Activated CD4-positive, alpha-beta T cell treated with anti-CD3 and anti-CD28 coated beads, Interleukin-2, Interleukin-4, amounts not matched to agents 100 ng/mL and 50 ng/mL, durations not matched to agents 16 hours and 8 hours (primary cell): ENCODE results near the gene MED1.
"Not testable (repeated sequence)": the region's sequence is repeated elsewhere in the genome, so short reads cannot be mapped to it uniquely, and the experiment has no call there.

Source experiments
- DNase-seq: peaks from one replicate; pipeline ENCODE4 v3.0.0-alpha.2; 2020; ENCODE audit warnings: low spot score

The MED1 gene, protein sequence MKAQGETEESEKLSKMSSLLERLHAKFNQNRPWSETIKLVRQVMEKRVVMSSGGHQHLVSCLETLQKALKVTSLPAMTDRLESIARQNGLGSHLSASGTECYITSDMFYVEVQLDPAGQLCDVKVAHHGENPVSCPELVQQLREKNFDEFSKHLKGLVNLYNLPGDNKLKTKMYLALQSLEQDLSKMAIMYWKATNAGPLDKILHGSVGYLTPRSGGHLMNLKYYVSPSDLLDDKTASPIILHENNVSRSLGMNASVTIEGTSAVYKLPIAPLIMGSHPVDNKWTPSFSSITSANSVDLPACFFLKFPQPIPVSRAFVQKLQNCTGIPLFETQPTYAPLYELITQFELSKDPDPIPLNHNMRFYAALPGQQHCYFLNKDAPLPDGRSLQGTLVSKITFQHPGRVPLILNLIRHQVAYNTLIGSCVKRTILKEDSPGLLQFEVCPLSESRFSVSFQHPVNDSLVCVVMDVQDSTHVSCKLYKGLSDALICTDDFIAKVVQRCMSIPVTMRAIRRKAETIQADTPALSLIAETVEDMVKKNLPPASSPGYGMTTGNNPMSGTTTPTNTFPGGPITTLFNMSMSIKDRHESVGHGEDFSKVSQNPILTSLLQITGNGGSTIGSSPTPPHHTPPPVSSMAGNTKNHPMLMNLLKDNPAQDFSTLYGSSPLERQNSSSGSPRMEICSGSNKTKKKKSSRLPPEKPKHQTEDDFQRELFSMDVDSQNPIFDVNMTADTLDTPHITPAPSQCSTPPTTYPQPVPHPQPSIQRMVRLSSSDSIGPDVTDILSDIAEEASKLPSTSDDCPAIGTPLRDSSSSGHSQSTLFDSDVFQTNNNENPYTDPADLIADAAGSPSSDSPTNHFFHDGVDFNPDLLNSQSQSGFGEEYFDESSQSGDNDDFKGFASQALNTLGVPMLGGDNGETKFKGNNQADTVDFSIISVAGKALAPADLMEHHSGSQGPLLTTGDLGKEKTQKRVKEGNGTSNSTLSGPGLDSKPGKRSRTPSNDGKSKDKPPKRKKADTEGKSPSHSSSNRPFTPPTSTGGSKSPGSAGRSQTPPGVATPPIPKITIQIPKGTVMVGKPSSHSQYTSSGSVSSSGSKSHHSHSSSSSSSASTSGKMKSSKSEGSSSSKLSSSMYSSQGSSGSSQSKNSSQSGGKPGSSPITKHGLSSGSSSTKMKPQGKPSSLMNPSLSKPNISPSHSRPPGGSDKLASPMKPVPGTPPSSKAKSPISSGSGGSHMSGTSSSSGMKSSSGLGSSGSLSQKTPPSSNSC (N-terminal part only)

DNA sequence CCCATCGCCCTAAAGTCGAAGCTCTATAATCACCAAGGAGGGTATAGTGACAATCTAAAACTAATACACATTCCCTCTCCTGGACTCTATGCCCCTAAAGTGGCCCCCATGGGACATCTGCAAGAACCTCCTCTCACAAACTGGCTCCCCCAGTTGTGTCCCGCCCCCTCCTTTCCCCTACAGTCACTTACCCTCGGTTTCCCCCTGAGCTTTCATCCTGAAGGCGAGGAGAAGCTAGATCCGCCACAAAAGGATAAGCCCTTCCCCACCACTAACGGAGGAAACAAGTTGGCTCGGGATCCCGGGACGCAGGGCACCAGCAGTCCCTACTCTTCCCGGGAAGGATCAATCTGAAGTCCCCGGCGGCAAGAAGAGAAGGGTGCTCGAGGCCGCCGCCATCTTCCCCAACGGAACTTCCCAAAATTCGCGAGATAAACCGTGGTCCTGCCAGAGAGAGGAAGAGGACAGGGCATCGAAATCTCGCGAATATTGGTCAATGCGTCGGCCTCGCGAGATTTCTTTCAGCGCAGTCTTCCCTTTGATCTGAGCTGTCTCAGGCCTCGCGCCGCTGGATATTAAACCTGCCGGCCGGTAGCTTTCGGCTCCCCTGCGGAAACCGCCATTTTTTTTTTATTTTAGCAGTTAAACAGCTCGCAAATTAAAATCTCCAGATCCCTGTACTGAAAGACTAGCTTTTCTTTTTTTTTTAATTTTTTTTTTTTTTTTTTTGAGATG is at the start of gene MED1:
Gene MED1, minus strand, starts transcription at position 417 of the 735 bp plus-strand sequence. Its CDS starts 201 bp downstream, at position 216.
- DNase-seq, result peak; percentile 98

DNA sequence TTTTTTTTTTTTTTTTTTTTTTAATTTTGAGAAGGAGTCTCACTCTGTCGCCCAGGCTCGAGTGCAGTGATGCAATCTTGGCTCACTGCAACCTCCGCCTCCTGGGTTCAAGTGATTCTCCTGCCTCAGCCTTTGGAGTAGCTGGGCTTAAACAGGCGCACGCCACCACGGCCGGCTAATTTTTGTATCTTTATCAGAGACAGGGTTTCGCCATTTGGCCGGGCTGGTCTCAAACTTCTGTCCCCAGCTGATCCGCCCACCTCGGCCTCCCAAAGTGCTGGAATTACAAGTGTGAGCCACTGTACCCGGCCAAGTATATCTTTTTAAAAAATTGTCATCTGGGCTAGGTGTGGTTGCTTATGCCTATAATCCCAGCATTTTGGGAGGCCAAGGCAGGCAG is 45.9 kb upstream of the MED1 start:
- not testable (repeated sequence) for DNase-seq

DNA sequence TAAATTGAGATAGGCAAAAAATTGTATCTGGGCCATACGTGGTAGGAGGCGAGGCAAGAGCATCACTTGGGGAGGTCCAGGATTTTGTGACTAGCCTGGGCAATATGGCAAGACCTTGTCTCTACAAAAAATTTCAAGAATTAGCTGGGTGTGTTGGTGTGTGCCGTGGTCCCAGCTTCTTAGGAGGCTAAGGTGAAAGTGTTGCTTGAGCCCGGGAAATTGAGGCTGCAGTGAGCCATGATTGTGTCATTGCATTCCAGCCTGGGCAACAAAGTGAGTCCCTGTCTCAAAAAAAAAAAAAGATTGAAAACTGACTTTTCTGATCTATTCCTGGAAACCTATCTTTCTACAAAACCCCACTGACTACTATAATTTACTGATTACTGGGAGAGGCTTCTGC is 36.9 kb upstream of the MED1 start:
- DNase-seq, result no peak

DNA sequence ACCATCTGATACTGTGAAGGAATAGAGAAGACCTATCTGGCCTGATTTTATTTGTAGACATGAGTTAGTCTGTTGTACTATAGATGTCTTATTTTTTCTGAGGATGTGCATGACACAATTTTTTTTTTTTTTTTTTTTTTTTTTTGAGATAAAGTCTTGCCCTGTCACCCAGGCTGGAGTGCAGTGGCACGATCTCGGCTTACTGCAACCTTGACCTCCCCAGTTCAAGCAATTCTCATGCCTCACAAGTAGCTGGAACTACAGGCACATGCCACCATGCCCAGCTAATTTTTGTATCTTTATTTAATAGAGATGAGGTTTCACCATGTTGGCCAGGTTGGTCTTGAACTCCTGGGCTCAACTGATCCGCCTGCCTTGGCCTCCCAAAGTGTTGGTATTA is 36.4 kb upstream of the MED1 start:
- not testable (repeated sequence) for DNase-seq

DNA sequence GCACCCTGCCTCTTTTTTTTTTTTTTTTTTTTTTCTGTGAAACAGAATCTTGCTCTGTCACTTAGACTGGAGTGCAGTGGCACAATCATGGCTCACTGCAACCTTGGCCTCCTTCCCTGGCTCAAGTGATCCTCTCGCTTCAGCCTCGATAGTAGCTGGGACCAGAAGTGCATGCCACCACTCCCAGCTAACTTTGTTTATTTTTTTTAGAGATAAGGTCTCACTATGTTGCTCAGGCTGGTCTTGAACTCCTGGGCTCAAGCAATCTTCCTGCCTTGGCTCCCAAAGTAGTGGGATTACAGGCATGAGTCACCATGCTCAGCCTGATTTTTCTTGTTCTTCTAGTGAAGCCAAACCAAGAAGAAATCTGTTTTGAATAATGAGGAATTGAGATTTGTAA is 35.2 kb upstream of the MED1 start:
- no peak for DNase-seq

DNA sequence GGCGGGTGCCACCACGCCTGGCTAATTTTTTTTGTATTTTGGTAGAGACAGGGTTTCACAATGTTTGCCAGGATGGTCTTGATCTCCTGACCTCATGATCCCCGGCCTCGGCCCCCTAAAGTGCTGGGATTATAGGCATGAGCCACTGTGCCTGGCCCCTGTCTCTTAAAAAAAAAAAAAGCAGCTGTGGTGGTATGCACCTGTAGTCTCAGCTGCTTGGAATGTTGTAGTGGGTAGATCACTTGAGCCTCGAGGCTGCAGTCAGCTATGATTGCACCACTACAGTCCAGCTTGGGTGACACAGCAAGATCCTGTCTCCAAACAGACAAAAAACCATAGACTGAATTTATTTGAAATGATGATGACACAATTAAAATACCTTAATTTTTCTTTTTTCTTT is 34.5 kb upstream of the MED1 start:
- DNase-seq, result no peak

DNA sequence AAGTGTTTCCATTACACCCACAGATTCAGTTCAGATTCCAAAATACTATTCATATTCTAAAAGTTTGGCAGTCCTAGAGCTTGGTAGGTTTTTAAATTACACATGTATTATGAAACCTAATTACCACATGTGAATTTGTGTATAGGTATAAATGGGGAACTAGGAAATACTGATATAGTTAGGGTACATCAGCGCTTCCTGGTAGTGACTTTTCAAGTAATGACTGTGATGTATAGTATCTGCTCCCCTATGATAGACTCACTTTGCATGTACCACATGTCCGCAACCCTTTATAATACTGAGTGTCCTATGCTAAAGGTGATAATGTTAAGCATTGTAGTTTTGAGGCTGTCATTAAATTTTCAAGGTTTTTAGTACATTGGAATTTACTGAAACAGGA is 33.1 kb upstream of the MED1 start:
- no peak for DNase-seq

DNA sequence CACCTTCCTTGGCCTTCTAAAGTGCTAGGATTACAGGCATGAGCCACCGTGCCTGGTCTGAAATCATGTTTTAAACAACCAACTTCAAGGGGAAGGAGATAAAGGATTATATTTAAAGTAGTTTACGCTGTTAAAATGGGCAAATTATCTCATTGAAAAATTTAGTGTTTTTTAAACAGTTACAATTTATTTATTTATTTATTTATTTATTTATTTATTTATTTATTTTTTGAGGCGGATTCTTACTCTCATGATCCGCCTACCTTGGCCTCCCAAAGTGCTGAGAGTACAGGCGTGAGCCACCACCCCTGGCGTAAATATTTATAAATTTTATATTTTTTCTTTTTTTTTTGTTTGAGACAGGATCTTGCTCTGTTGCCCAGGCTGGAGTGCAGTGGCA is 32.4 kb upstream of the MED1 start:
- no peak for DNase-seq

DNA sequence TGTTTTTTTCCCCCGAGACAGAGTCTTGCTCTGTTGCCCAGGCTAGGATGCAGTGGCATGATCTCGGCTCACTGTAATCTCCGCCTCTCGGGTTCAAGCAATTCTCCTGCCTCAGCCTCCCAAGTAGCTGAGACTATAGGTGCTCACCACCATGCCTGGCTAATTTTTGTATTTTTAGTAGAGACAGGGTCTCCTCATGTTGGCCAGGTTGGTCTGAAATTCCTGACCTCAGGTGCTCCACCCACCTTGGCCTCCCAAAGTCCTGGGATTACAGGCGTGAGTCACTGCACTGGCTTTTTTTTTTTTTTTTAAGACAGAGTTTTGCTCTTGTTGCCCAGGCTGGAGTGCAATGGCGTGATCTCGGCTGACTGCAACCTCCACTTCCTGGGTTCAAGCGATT is 28.6 kb upstream of the MED1 start:
- not testable (repeated sequence) for DNase-seq

DNA sequence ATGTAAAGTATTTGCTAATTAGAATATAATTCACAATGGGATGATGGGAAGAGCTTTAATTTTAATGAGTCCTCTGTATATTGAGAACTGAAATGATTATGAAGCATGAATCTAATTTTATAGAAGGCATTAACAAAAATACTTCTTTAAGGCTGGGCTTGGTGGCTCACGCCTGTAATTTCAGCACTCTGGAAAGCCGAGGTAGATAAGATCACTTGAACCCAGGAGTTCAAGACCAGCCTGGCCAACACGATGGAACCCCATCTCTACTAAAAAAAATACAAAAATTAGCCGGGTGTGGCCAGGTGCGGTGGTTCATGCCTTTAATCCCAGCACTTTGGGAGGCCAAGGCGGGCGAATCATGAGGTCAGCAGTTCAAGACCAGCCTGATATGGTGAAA is 22.2 kb upstream of the MED1 start:
- no peak for DNase-seq

DNA sequence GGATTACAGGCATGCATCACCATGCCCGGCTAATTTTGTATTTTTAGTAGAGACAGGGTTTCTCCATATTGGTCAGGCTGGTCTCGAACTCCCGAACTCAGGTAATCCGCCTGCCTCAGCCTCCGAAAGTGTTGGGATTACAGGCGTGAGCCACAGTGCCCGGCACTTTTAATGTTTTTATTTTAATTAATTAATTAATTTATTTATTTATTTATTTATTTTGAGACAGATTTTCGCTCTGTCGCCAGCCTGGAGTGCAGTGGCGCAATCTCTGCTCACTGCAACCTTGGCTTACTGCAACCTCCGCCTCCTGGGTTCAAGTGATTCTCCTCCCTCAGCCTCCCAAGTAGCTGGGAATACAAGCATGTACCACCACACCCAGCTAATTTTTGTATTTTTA is 17.5 kb upstream of the MED1 start:
- not testable (repeated sequence) for DNase-seq

DNA sequence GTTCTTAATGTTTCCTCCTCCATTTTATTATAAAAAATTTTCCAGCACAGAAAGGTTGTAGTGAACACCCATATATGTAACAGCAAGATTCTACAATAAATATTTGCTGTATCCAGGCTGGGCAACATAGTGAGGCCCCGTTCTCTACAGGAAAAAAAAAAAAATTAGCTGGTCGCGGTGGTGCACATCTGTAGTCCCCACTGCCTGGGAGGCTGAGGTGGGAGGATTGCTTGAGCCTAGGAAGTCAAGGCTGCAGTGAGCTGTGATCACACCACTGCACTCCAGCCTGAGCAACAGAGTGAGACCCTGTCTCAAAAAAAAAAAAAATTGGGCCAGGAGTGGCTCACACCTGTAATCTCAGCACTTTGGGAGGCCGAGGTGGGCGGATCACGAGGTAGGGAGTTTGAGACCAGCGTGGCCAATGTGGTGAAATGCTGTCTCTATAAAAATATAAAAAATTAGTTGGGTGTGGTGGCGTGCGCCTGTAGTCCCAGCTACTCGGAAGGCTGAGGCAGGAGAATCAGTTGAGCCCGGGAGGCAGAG is 13.6 kb upstream of the MED1 start:
- not testable (repeated sequence) for DNase-seq

DNA sequence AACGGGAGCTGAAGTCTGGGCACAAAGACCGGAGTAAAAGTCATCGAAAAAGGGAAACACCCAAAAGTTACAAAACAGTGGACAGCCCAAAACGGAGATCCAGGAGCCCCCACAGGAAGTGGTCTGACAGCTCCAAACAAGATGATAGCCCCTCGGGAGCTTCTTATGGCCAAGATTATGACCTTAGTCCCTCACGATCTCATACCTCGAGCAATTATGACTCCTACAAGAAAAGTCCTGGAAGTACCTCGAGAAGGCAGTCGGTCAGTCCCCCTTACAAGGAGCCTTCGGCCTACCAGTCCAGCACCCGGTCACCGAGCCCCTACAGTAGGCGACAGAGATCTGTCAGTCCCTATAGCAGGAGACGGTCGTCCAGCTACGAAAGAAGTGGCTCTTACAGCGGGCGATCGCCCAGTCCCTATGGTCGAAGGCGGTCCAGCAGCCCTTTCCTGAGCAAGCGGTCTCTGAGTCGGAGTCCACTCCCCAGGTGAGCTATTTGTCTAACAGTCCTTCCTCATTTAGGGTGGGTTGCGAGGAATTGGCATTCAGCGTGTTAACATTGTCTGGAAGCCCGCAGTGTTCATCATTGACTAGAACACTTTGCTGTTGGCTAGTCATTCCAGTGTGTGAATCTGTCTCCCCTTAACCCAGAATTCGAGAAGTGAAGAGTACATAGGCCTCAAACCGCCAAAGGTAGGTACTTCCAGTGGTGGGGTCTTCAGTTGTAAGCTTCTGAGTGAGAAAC is 11.7 kb upstream of the MED1 start:
- DNase-seq, result peak; percentile 10

DNA sequence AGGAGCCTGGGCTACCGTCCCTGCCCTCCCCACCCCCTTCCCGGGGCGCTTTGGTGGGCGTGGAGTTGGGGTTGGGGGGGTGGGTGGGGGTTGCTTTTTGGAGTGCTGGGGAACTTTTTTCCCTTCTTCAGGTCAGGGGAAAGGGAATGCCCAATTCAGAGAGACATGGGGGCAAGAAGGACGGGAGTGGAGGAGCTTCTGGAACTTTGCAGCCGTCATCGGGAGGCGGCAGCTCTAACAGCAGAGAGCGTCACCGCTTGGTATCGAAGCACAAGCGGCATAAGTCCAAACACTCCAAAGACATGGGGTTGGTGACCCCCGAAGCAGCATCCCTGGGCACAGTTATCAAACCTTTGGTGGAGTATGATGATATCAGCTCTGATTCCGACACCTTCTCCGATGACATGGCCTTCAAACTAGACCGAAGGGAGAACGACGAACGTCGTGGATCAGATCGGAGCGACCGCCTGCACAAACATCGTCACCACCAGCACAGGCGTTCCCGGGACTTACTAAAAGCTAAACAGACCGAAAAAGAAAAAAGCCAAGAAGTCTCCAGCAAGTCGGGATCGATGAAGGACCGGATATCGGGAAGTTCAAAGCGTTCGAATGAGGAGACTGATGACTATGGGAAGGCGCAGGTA is 11.0 kb upstream of the MED1 start:
- DNase-seq, result peak; percentile 9

DNA sequence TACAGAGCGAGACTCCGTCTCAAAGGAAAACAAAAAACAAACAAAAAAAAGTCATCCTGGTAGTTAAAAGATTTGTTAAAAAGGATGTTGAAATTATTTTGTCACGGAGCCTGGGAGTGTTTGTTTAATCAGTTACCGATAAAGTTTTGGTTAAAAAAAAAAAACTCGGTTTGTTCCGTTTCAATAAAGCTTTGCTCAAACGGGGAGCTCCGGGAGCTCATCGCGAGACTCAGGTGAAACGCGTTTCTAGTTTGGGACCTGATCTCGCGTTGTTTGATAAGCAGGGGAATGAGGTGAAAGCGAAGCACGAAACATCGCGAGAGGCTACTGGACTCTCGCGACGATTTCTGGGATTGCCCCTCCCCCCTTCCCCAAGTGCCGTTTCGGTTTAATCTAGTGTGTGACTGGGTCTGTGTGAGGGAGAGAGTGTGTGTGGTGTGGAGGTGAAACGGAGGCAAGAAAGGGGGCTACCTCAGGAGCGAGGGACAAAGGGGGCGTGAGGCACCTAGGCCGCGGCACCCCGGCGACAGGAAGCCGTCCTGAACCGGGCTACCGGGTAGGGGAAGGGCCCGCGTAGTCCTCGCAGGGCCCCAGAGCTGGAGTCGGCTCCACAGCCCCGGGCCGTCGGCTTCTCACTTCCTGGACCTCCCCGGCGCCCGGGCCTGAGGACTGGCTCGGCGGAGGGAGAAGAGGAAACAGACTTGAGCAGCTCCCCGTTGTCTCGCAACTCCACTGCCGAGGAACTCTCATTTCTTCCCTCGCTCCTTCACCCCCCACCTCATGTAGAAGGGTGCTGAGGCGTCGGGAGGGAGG is 10.3 kb upstream of the MED1 start, which contains the start of gene CDK12:
Gene CDK12, plus strand, starts transcription at position 374 of the 813 bp plus-strand sequence. CDS start 586 bp downstream, outside the sequence.
- DNase-seq, result peak; percentile 98

DNA sequence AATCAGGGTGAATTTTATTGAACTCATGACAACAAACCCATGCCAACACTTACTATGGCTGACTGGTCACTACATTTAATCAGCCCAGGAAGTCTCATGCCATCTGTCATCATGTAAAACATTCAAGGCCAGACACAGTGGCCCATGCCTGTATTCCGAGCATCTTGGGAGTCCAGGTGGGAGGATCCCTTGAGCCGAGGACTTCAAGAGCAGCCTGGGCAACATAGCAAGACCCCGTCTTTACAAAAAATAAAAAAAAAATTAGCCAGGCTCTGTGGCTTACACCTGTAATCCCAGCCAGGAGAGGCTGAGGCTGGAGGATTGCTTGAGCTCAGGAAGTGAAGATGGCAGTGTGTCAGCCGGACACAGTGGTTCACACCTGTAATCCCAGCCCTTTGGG is 4.9 kb upstream of the MED1 start:
- DNase-seq, result no peak

DNA sequence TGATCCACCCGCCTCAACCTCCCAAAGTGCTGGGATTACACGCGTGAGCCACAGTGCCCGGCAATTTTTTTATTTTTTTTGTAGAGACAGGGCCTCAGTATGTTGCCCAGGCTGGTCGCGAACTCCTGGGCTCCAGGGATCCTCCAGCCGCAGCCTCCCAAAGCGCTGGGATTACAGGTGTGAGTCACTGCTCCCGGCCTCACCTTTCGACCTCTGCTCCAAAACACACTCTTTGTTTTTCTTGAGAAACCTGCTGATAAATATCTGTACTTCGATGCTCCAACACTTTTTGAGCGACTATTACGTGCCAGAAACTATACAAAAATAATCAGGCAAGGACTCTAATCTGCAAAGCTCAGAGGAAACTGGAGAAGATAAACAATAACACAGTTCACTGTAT is 1.0 kb downstream of the MED1 start:
- no peak for DNase-seq

DNA sequence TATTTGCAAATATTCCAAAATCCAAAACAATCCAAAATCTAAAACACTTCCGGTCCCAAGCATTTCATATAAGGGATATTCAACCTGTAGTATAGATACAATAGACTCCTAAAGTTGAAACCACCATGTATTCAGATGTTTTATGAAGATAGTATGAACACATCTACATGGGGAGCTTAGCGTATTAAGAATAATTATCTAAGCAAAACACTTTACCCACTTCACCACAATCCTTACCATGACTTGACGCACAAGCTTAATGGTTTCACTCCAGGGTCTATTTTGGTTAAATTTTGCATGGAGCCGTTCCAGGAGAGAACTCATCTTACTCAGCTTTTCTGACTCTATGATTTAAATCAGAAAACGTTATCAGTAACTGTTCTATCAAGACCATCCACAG is 3.5 kb downstream of the MED1 start:
- no peak for DNase-seq

DNA sequence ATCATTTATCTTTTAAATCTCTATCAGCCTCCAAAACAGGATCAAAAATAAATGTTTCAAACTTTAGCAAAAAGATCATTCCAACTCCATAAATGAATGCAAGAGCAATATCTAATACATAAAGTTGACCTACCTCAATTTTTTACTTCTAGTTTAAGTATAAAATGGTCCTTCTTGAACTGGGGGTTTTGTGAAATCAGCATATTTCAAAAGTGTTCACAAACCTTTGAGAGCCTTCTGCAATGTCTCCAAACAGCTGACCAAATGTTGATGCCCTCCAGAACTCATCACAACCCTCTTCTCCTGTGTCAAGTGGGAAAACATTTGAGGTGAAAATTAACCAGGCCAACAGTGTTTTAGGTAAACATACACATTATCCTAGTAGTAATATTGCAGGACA is 7.7 kb downstream of the MED1 start:
- no peak for DNase-seq
